Measurements from ENCODE around the gene FARSB. TPM values are rescaled to one million over a fixed set of nuclear protein-coding genes. Genes with fewer than 3 reads are reported as not detected.

FARSB gene
- total and polyA plus RNA-seq, 4 donors, result 9.5 to 17.0 (median 15.5) TPM

DNA sequence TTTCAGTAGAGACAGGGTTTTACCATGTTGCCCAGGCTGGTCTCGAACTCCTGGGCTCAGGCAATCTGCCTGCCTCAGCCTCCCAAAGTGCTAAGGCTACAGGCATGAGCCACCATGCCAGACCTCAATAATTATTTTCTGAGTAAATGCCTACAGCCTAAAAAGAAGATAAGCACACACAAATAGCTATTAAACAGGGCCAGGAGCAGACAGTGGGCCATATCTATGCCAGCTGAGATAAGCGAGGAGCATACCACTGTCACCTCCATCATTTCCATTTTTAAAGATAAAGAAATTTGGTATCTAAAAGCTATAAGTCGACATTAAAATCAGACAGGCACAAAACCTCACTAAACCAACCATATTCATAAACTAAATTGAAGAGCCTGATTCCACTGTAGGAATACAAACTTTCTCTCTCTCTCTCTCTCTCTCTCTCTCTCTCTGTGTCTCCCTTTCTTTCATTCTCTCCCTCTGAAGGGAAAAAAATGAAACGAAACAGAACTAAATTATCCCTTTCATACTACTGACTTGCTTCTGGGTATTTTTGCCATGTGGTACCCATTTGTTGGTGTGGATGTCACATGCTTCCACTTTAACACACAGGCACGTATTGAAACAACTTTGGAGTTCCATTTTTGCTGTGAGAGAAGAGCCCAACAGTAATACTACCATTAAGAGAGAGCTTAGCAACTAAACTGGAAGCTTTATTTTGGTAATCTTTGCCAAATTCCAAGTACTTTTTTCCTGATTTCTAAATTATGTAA is 51.0 kb downstream of the FARSB start:
- Histone ChIP-seq H3K4me1 (ENCODE audit: control insufficient read depth in 5 of 5, insufficient read depth in 5 of 5, low read length in 5 of 5) (peaks cover 0 to 1% (median 0%) of the 10 kb centered on the region in 5 donors), H3K9ac (ENCODE audit: insufficient read depth in 1 of 2, low read length in 2 of 2) (no peak overlapping the region), H3K36me3 (ENCODE audit: control insufficient read depth in 4 of 4, insufficient read depth in 4 of 4, low read length in 4 of 4) (peaks cover 0 to 2% (median under 1%) of the 10 kb centered on the region in 4 donors), H3K4me3 (no peak overlapping the region), H3K27me3 (ENCODE audit: control insufficient read depth in 3 of 3, insufficient read depth in 3 of 3, low read length in 2 of 3) (no peaks in the 10 kb centered on the region), H3K9me3 (ENCODE audit: control insufficient read depth in 4 of 4, insufficient read depth in 3 of 4, low read length in 3 of 4) (no peaks in the 10 kb centered on the region), H3K27ac (ENCODE audit: low read depth in 1 of 2, low read length in 1 of 2) (no peak overlapping the region)
- 90 to 96% methylated on average over 5 of the region's 5 CpGs for WGBS, 2 donors
- ATAC-seq (ENCODE audit: insufficient read depth, low FRiP score) (no peak), DNase-seq (no peak)
- TF ChIP-seq CTCF (IDR thresholded peaks at IDR 0.05; ENCODE audit: control extremely low read depth, extremely low read depth), result no peak

GRCh38 chr2:222603501-222603900 is 52.4 kb downstream of the FARSB start:
- no peak overlapping the region for H3K4me3 ChIP-seq
- H3K36me3 ChIP-seq (ENCODE audit: control insufficient read depth in 4 of 4, insufficient read depth in 4 of 4, low read length in 4 of 4), result peaks cover 0 to 8% (median 4%) of the 10 kb centered on the region in 4 donors
- peaks cover 0 to 1% (median 0%) of the 10 kb centered on the region in 5 donors for H3K4me1 ChIP-seq (ENCODE audit: control insufficient read depth in 5 of 5, insufficient read depth in 5 of 5, low read length in 5 of 5)
- ATAC-seq (ENCODE audit: insufficient read depth, low FRiP score), result no peak
- H3K27ac ChIP-seq (ENCODE audit: low read depth in 1 of 2, low read length in 1 of 2), result no peak overlapping the region
- no peak overlapping the region for H3K9ac ChIP-seq (ENCODE audit: insufficient read depth in 1 of 2, low read length in 2 of 2)
- 94 to 97% methylated on average over 2 of the region's 2 CpGs for WGBS, 2 donors
- no peak for DNase-seq
- H3K27me3 ChIP-seq (ENCODE audit: control insufficient read depth in 3 of 3, insufficient read depth in 3 of 3, low read length in 2 of 3), result no peaks in the 10 kb centered on the region
- TF ChIP-seq CTCF (IDR thresholded peaks at IDR 0.05; ENCODE audit: control extremely low read depth, extremely low read depth), result no peak
- H3K9me3 ChIP-seq (ENCODE audit: control insufficient read depth in 4 of 4, insufficient read depth in 3 of 4, low read length in 3 of 4), result no peaks in the 10 kb centered on the region

DNA sequence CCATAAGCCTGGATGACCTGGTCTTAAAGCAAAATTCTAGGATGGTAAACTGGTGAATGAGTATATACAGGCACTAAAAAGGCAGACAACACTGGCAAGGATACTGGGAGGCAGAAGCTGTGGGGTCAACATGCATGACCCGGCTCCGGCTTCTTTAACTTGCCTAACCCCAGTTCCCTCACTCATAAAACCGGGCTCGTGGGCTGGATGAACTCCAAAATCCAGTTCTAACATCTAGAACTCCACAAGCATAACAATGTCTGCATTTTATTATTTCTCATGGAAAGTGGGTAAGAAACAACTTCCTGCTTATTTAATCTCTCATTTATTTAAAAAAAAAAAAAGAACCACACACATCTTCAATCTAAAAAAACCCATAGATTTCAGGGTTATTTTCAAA is 57.3 kb downstream of the FARSB start:
- H3K27ac ChIP-seq (ENCODE audit: low read depth in 1 of 2, low read length in 1 of 2), result no peak overlapping the region
- DNase-seq, result no peak
- peaks cover 0 to 1% (median 0%) of the 10 kb centered on the region in 5 donors for H3K4me1 ChIP-seq (ENCODE audit: control insufficient read depth in 5 of 5, insufficient read depth in 5 of 5, low read length in 5 of 5)
- H3K9me3 ChIP-seq (ENCODE audit: control insufficient read depth in 4 of 4, insufficient read depth in 3 of 4, low read length in 3 of 4), result no peaks in the 10 kb centered on the region
- no peak for ATAC-seq (ENCODE audit: insufficient read depth, low FRiP score)
- TF ChIP-seq CTCF (IDR thresholded peaks at IDR 0.05; ENCODE audit: control extremely low read depth, extremely low read depth), result no peak
- no peaks in the 10 kb centered on the region for H3K27me3 ChIP-seq (ENCODE audit: control insufficient read depth in 3 of 3, insufficient read depth in 3 of 3, low read length in 2 of 3)
- H3K4me3 ChIP-seq, result no peak overlapping the region
- 87 to 92% methylated on average over 4 of the region's 4 CpGs for WGBS, 2 donors
- no peak overlapping the region for H3K9ac ChIP-seq (ENCODE audit: insufficient read depth in 1 of 2, low read length in 2 of 2)
- peaks cover 2 to 16% (median 9%) of the 10 kb centered on the region in 4 donors for H3K36me3 ChIP-seq (ENCODE audit: control insufficient read depth in 4 of 4, insufficient read depth in 4 of 4, low read length in 4 of 4)
